GM12878 (cell line): ENCODE data around the gene TLX2. TPM values are rescaled to one million over a fixed set of nuclear protein-coding genes. Genes with fewer than 3 reads are reported as not detected.

ENCODE experiments used
- BCL11A ChIP-seq: IDR thresholded peaks from 2 replicates; pipeline ENCODE4 v1.6.1; 2011; ENCODE audit warnings: low read depth, low read length
- CBX5 ChIP-seq: sonication (generic); IDR thresholded peaks from 2 replicates; pipeline ENCODE4 v1.6.1; 2016; ENCODE audit warnings: low read depth, moderate library complexity, mild to moderate bottlenecking, inconsistent platforms
- IRF3 ChIP-seq: fragments of 450-650 bp; IDR thresholded peaks from 2 replicates; pipeline ENCODE4 v1.6.1; 2014; ENCODE audit warnings: mild to moderate bottlenecking
- MEF2B ChIP-seq: fragments of 450-650 bp; IDR thresholded peaks from 2 replicates; pipeline ENCODE4 v1.6.1; 2018; ENCODE audit warnings: mild to moderate bottlenecking, moderate library complexity; ENCODE audit not compliant: partially characterized antibody, poor library complexity, severe bottlenecking
- MLLT1 ChIP-seq: fragments of 450-650 bp; IDR thresholded peaks from 2 replicates; pipeline ENCODE4 v1.6.1; 2016; ENCODE audit warnings: mild to moderate bottlenecking
- RAD51 ChIP-seq: fragments of 450-650 bp; IDR thresholded peaks from 2 replicates; pipeline ENCODE4 v1.6.1; 2016; ENCODE audit warnings: moderate library complexity, mild to moderate bottlenecking, inconsistent platforms
- RFX5 ChIP-seq: IDR thresholded peaks from 2 replicates; pipeline ENCODE4 v1.6.1; 2011; ENCODE audit warnings: low read depth, low read length, improper control_type of control experiment
- SMAD5 ChIP-seq: IDR thresholded peaks from 2 replicates; pipeline ENCODE4 v1.6.1; 2016; ENCODE audit warnings: antibody characterized with exemption, low read depth
- SREBF2 ChIP-seq: IDR thresholded peaks from 2 replicates; pipeline ENCODE4 v1.6.1; 2012; ENCODE audit warnings: mild to moderate bottlenecking, low read length
- TAF1 ChIP-seq: IDR thresholded peaks from 2 replicates; pipeline ENCODE4 v1.6.1; 2011; ENCODE audit warnings: mild to moderate bottlenecking, low read depth, low read length, borderline replicate concordance
- ZBED1 ChIP-seq: IDR thresholded peaks from 2 replicates; pipeline ENCODE4 v1.6.1; 2016; ENCODE audit warnings: borderline replicate concordance
- ZNF217 ChIP-seq: fragments of 450-650 bp; IDR thresholded peaks from 2 replicates; pipeline ENCODE4 v1.6.1; 2017; ENCODE audit warnings: antibody characterized with exemption, mild to moderate bottlenecking
- ZNF24 ChIP-seq: fragments of 450-650 bp; IDR thresholded peaks from 2 replicates; pipeline ENCODE4 v1.6.1; 2017; ENCODE audit warnings: antibody characterized with exemption, mild to moderate bottlenecking
- ZNF274 ChIP-seq: IDR thresholded peaks from one replicate; pipeline ENCODE4 v1.8.0; 2011; ENCODE audit not compliant: insufficient read length, insufficient read depth
- polyA plus RNA-seq, 11 experiments: library from polyadenylated mRNA; depleted of rRNA in 4 of 11; unstranded in 6 of 11; stranded (reverse) in 5 of 11; fragments of >200 nt; fragmentation: Nextera tagmentation in 4 of 11; fragmentation: Illumina TruSeq in 1 of 11; extraction: Ambion mirVana in 4 of 11; extraction: Trizol in 1 of 11; gene quantifications; 1 replicate in 1 of 11; 2 replicates in 10 of 11; pipeline versions ENCODE4 v1.2.1 to v1.2.3, GENCODE V29; 2011 to 2016; ENCODE audit warnings: inconsistent platforms in 2 of 11, missing spikeins in 2 of 11, low read depth in 1 of 11
- total RNA-seq, 4 experiments: library from RNA; depleted of rRNA in 3 of 4; stranded (reverse); fragments of >200 nt in 3 of 4; fragmentation: Illumina TruSeq in 1 of 4; extraction: Trizol in 1 of 4; gene quantifications; 2 replicates each; pipeline versions ENCODE4 v1.2.1 to v1.2.3, GENCODE V29; 2013 to 2021
- TF ChIP-seq, protein P1 (sequence below): IDR thresholded peaks from 2 replicates; pipeline ENCODE4 v1.6.1; 2011; ENCODE audit warnings: borderline replicate concordance, low read depth, mild to moderate bottlenecking, moderate library complexity, mixed read lengths, low read length; ENCODE audit not compliant: insufficient read depth; ENCODE audit errors: extremely low read length
- TF ChIP-seq, protein P2 (sequence below): fragments of 150-350 bp; IDR thresholded peaks from 2 replicates; pipeline ENCODE4 v1.6.1; 2014; ENCODE audit warnings: mild to moderate bottlenecking, low read depth, low read length
- TF ChIP-seq, protein P3 (sequence below): IDR thresholded peaks from 2 replicates; pipeline ENCODE4 v1.6.1; 2011; ENCODE audit warnings: low read depth, mild to moderate bottlenecking, low read length, moderate library complexity, borderline replicate concordance; ENCODE audit errors: extremely low read depth
- TF ChIP-seq, protein P4 (sequence below): fragments of 450-650 bp; formaldehyde crosslinking; IDR thresholded peaks from 2 replicates; pipeline ENCODE4 v1.5.0; 2022; ENCODE audit warnings: mild to moderate bottlenecking, missing genetic modification characterization

TLX2 gene
- total and polyA plus RNA-seq, 10 of the 15 experiments (the other 5 are each of a cell fraction or from before 2014, with no cell fraction given): 0.06 to 5.5 (median 3.6) TPM; not detected in 1

GRCh38 chr2:74548900-74549826, 34.9 kb downstream of the TLX2 start (continued):
- peak; percentile 9; the same call in 1 of the 2 replicates for TF ChIP-seq ZBED1
- TF ChIP-seq, protein P1, sequence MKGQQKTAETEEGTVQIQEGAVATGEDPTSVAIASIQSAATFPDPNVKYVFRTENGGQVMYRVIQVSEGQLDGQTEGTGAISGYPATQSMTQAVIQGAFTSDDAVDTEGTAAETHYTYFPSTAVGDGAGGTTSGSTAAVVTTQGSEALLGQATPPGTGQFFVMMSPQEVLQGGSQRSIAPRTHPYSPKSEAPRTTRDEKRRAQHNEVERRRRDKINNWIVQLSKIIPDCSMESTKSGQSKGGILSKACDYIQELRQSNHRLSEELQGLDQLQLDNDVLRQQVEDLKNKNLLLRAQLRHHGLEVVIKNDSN: peak; percentile 70
- TF ChIP-seq, protein P2, sequence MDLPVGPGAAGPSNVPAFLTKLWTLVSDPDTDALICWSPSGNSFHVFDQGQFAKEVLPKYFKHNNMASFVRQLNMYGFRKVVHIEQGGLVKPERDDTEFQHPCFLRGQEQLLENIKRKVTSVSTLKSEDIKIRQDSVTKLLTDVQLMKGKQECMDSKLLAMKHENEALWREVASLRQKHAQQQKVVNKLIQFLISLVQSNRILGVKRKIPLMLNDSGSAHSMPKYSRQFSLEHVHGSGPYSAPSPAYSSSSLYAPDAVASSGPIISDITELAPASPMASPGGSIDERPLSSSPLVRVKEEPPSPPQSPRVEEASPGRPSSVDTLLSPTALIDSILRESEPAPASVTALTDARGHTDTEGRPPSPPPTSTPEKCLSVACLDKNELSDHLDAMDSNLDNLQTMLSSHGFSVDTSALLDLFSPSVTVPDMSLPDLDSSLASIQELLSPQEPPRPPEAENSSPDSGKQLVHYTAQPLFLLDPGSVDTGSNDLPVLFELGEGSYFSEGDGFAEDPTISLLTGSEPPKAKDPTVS: no peak
- peak; percentile 57 for TF ChIP-seq MEF2B
- no peak for TF ChIP-seq ZNF217
- no peak for TF ChIP-seq SREBF2
- peak; percentile 16; the same call in 1 of the 2 replicates for TF ChIP-seq TAF1
- TF ChIP-seq, protein P3, sequence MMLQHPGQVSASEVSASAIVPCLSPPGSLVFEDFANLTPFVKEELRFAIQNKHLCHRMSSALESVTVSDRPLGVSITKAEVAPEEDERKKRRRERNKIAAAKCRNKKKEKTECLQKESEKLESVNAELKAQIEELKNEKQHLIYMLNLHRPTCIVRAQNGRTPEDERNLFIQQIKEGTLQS: no peak
- TF ChIP-seq MLLT1: peak; percentile 55; the same call in 1 of the 2 replicates
- TF ChIP-seq RAD51: peak; percentile 58
- no peak for TF ChIP-seq IRF3
- TF ChIP-seq, protein P4, sequence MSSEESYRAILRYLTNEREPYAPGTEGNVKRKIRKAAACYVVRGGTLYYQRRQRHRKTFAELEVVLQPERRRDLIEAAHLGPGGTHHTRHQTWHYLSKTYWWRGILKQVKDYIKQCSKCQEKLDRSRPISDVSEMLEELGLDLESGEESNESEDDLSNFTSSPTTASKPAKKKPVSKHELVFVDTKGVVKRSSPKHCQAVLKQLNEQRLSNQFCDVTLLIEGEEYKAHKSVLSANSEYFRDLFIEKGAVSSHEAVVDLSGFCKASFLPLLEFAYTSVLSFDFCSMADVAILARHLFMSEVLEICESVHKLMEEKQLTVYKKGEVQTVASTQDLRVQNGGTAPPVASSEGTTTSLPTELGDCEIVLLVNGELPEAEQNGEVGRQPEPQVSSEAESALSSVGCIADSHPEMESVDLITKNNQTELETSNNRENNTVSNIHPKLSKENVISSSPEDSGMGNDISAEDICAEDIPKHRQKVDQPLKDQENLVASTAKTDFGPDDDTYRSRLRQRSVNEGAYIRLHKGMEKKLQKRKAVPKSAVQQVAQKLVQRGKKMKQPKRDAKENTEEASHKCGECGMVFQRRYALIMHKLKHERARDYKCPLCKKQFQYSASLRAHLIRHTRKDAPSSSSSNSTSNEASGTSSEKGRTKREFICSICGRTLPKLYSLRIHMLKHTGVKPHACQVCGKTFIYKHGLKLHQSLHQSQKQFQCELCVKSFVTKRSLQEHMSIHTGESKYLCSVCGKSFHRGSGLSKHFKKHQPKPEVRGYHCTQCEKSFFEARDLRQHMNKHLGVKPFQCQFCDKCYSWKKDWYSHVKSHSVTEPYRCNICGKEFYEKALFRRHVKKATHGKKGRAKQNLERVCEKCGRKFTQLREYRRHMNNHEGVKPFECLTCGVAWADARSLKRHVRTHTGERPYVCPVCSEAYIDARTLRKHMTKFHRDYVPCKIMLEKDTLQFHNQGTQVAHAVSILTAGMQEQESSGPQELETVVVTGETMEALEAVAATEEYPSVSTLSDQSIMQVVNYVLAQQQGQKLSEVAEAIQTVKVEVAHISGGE (CRISPR knock-in tag): no peak
- TF ChIP-seq CBX5: no peak
- 0 out of 2 replicates have a peak, but pooled peaks have one; percentile 34 for TF ChIP-seq ZNF24
- TF ChIP-seq RFX5: no peak
- TF ChIP-seq BCL11A: no peak
- TF ChIP-seq ZNF274: no peak
- TF ChIP-seq SMAD5: peak; percentile 34; the same call in 1 of the 2 replicates
